Measurements from ENCODE around the gene SMARCAL1. TPM values are rescaled to one million over a fixed set of nuclear protein-coding genes. Genes with fewer than 3 reads are reported as not detected.

The SMARCAL1 gene
- total and polyA plus RNA-seq, 9 of the 15 experiments (the other 6 are each of a cell fraction or from before 2014, with no cell fraction given), result 8.2 to 27.9 (median 12.4) TPM

- TF ChIP-seq FUS (optimal IDR thresholded peaks at IDR 0.05; ENCODE audit: low read depth, low read length) (no peak), NCOA4 (IDR thresholded peaks at IDR 0.05; ENCODE audit: partially characterized antibody) (no peak), POLR2H (tag; IDR thresholded peaks at IDR 0.05; ENCODE audit: low read depth) (no peak), MTF1 (CRISPR knock-in tag; IDR thresholded peaks at IDR 0.05; ENCODE audit: borderline replicate concordance) (no peak), MLX (CRISPR knock-in tag; conservative IDR thresholded peaks at IDR 0.05) (no peak), TGIF2 (CRISPR knock-in tag; IDR thresholded peaks at IDR 0.05) (peak; percentile 49; the same call in 1 of the 2 replicates), ZNF778 (CRISPR knock-in tag; IDR thresholded peaks at IDR 0.05) (no peak), KAT8 (IDR thresholded peaks at IDR 0.05; ENCODE audit: low read depth) (no peak), FOXO4 (CRISPR knock-in tag; IDR thresholded peaks at IDR 0.05) (no peak), USF1 (CRISPR knock-in tag; IDR thresholded peaks at IDR 0.05) (no peak), ASH1L (IDR thresholded peaks at IDR 0.05; ENCODE audit: borderline replicate concordance, low read depth, partially characterized antibody) (no peak), ZNF232 (CRISPR knock-in tag; IDR thresholded peaks at IDR 0.05) (peak; percentile 90; the same call in 1 of the 2 replicates), ADNP (tag; IDR thresholded peaks at IDR 0.05) (no peak), CC2D1A (IDR thresholded peaks at IDR 0.05) (no peak), ETV1 (tag; conservative IDR thresholded peaks at IDR 0.05; ENCODE audit: low read depth) (no peak), E2F6 (IDR thresholded peaks at IDR 0.05; ENCODE audit: borderline replicate concordance in 1 of 2, extremely low read depth in 1 of 2, insufficient read depth in 1 of 2, insufficient read length in 1 of 2, low read depth in 1 of 2, low read length in 1 of 2, poor library complexity in 1 of 2, severe bottlenecking in 1 of 2) (no peak), TAF7 (tag; IDR thresholded peaks at IDR 0.05) (no peak), ZNF592 (IDR thresholded peaks at IDR 0.05) (no peak)
Measured at GRCh38 chr2:216371721-216372702, 40.3 kb upstream of the SMARCAL1 start, which contains the start of gene MARCHF4 (continued).

Measured in K562 (cell line).